A673 (cell line): ENCODE results near the gene MYO18B.

Experiments used
- EZH2 ChIP-seq: fragments of 200-600 bp; sonication (generic); IDR thresholded peaks from 2 replicates; pipeline ENCODE4 v1.6.1; 2017; ENCODE audit warnings: borderline replicate concordance, low read depth, mild to moderate bottlenecking, mixed read lengths, antibody characterized with exemption, low read length; ENCODE audit not compliant: poor library complexity, severe bottlenecking
- TF ChIP-seq, protein P1 (sequence below): fragments of 300-800, 200-600 bp; sonication (generic); conservative IDR thresholded peaks from 2 replicates; pipeline ENCODE4 v1.5.1; 2017; ENCODE audit warnings: low read depth, mild to moderate bottlenecking, antibody characterized with exemption, low read length, moderate library complexity, mixed read lengths

DNA sequence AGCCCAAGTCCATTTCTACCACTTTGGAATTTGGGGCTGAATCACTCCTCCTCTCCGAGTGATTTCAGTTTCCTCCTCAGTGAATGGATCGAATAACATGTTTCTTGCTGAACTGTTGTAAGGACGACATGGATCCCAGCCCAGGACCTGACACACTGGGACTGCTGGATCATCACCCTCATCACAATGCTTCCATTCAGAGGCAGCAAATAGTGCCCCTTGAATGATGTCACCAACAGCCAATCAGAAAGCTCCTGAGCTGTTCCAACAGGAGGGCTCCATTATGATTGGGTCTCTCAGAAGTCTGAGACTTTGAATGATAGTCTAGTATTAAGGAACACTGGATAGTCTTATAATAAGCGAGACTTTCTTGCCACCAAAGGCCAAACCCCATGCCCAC is 158.9 kb downstream of the MYO18B start:
- TF ChIP-seq, protein P1, sequence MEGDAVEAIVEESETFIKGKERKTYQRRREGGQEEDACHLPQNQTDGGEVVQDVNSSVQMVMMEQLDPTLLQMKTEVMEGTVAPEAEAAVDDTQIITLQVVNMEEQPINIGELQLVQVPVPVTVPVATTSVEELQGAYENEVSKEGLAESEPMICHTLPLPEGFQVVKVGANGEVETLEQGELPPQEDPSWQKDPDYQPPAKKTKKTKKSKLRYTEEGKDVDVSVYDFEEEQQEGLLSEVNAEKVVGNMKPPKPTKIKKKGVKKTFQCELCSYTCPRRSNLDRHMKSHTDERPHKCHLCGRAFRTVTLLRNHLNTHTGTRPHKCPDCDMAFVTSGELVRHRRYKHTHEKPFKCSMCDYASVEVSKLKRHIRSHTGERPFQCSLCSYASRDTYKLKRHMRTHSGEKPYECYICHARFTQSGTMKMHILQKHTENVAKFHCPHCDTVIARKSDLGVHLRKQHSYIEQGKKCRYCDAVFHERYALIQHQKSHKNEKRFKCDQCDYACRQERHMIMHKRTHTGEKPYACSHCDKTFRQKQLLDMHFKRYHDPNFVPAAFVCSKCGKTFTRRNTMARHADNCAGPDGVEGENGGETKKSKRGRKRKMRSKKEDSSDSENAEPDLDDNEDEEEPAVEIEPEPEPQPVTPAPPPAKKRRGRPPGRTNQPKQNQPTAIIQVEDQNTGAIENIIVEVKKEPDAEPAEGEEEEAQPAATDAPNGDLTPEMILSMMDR = no peak
- no peak for TF ChIP-seq EZH2
